Fibroblast of gingiva (primary cell): ENCODE results near the gene UGT1A8.

Experiments used
- DNase-seq: peaks from one replicate; pipeline ENCODE4 v3.0.0-alpha.2; 2011; ENCODE audit warnings: low read depth

The UGT1A8 gene

GRCh38 chr2:233764761-233765160, 147.3 kb downstream of the UGT1A8 start:
- DNase-seq: no peak

DNA sequence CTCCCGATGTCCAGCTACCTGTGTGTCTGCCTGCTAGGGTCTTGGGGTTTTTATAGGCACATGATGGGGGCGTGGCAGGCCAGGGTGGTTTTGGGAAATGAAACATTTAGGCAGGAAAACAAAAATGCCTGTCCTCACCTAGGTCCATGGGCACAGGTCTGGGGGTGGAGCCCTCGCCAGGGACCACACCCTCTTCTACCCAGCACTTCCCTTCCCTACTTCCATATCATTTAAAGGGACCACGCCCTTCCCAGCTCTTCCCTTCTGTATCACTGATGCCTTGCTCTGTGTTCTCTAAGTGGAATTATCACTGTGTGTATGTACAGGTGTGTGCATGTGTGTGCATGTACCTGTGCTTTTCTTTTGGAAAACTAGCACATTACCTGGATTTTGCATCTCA, 149.0 kb downstream of the UGT1A8 start:
- DNase-seq: no peak

DNA sequence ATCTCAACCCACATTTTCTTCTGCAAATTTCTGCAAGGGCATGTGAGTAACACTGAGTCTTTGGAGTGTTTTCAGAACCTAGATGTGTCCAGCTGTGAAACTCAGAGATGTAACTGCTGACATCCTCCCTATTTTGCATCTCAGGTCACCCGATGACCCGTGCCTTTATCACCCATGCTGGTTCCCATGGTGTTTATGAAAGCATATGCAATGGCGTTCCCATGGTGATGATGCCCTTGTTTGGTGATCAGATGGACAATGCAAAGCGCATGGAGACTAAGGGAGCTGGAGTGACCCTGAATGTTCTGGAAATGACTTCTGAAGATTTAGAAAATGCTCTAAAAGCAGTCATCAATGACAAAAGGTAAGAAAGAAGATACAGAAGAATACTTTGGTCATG, 150.6 kb downstream of the UGT1A8 start:
- no peak for DNase-seq

DNA sequence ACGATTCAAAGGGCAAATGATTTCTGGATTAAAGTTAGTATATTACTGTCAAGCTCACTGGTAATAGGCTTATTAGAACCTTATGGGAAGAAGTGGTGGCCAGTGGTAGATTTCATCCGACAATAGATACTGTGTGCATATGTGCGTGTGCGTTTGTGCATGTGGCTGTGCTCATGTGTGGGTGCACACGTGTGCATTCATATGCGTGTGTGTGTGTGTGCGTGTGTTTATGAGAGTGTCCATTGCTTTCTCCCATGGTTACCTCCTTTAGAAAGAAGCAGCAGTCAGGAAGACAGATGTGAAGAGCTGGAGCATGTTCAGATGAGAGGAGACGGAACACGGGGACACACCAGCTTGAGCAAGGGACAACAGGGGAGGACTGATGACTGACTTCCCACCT, 151.8 kb downstream of the UGT1A8 start:
- no peak for DNase-seq

DNA sequence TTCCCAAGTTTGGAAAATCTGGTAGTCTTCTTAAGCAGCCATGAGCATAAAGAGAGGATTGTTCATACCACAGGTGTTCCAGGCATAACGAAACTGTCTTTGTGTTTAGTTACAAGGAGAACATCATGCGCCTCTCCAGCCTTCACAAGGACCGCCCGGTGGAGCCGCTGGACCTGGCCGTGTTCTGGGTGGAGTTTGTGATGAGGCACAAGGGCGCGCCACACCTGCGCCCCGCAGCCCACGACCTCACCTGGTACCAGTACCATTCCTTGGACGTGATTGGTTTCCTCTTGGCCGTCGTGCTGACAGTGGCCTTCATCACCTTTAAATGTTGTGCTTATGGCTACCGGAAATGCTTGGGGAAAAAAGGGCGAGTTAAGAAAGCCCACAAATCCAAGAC, 154.7 kb downstream of the UGT1A8 start:
- DNase-seq: no peak

DNA sequence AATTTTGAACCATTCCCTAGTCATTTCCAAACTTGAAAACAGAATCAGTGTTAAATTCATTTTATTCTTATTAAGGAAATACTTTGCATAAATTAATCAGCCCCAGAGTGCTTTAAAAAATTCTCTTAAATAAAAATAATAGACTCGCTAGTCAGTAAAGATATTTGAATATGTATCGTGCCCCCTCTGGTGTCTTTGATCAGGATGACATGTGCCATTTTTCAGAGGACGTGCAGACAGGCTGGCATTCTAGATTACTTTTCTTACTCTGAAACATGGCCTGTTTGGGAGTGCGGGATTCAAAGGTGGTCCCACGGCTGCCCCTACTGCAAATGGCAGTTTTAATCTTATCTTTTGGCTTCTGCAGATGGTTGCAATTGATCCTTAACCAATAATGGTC, 155.2 kb downstream of the UGT1A8 start:
- no peak for DNase-seq

DNA sequence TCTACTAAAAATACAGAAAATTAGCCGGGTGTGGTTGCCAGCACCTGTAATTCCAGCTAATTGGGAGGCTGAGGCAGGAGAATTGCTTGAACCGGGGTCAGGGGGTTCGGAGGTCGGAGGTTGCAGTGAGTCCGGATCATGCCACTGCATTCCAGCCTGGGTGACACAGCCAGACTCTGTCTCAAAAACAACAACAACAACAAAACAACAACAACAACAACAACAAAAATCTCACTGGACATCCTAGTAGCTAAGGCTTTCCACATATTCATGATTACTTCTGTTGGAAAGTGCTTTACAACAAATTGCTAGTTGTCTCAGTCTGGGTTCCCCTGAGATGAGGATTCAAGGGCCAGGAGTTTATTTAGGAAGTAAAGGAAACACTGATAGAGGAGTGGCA, 156.4 kb downstream of the UGT1A8 start:
- DNase-seq: no peak

GRCh38 chr2:233775414-233775813, 158.0 kb downstream of the UGT1A8 start:
- no peak for DNase-seq

- DNase-seq: no peak
Measured at GRCh38 chr2:233778030-233778429, 160.6 kb downstream of the UGT1A8 start, which contains the start of gene MROH2A. Gene MROH2A, plus strand, starts transcription at chr2:233778330. Its CDS starts 1,029 bp downstream, at chr2:233779359.

DNA sequence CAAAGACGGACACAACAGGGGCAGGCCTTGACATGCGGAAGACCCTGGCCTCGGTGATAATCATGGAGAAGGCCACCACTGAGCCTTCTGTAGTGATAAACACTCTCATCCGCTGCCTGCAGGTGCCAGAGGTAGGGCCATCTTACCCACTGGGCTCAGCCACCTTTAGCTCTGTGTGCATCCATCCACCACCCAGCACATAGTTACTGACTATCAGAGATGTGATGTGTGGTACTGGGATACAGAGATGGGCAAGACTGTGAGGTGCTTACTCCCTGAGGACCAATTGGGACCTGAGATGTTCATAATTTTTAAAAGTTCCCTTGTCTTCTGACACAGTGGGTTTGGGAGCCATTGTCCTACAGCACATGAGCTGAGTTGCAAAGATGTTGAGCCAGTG, 162.3 kb downstream of the UGT1A8 start:
- no peak for DNase-seq

DNA sequence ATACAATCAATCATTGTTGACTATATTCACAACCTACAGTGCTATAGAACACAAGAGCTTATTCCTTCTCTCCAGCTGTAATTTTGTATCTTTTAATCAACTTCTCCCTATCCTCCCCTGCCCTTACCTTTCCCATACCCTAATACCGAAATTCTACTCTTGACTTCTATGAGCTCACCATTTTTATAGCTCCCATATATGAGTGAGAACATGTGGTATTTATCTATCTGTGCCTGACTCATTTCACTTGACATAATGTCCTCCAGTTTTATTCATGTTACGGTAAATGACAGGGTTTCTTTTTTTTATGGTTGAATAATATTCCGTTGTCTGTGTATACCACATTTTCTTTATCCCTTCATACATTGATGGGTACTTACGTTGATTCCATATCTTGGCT, 163.3 kb downstream of the UGT1A8 start:
- no peak for DNase-seq

DNA sequence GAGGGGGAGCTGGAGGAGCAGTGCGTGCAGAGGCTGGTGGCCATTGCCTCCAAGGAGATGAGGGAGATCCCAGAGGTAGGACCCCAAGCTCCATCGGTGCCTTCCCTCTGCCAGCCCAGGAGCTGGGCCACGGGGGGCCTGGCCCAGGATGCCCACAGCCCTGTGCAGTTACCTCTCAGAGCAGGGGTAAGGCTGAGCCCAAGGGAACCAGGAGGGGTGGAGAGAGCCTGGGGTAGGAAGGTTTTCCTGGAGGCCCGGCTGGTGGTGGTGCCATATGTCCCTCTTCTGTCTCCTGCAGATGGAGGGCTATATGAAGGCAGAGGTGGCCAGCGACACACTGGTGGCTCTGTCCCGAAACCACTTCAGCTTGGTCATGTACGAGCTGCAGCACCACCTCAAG, 172.1 kb downstream of the UGT1A8 start:
- no peak for DNase-seq

DNA sequence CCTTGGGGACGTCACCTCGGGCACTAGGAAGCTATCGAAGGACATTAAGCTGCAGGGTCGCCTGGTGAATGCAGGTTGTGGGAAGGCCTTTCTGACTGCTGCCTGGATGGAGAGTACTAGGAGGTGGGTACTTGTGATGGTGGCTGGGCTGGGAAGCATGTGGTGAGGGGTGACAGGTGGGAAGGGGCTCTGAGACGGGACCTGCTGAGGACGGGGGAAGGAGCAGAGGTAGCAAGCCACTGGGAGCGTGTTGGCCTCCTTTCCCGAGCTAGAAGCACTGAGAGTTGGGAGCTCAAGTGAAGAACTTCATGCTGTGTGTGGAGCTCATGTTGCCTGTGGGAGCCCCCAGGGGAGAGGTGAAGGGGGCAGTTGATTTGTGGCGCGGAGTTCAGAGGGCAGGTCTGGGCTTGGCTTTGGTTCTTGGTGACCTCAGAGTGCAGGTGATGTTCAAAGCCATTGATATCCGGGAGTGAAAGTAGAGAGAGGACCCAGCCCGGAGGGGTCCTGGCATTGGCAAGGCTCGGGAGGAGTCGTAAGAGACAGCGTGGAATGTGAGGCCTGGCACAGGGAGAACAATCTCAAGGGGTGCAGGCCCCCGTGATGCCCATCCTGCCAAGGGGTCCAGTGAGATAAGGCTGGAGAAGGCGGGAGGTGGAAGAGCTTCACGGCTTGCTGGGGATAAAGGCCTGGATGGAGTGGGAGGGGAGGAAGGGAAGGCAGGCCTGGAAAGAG, 173.9 kb downstream of the UGT1A8 start:
- DNase-seq: no peak

- DNase-seq: no peak
Measured at GRCh38 chr2:233791883-233792329, 174.5 kb downstream of the UGT1A8 start.

GRCh38 chr2:233792720-233793119, 175.3 kb downstream of the UGT1A8 start:
- no peak for DNase-seq

DNA sequence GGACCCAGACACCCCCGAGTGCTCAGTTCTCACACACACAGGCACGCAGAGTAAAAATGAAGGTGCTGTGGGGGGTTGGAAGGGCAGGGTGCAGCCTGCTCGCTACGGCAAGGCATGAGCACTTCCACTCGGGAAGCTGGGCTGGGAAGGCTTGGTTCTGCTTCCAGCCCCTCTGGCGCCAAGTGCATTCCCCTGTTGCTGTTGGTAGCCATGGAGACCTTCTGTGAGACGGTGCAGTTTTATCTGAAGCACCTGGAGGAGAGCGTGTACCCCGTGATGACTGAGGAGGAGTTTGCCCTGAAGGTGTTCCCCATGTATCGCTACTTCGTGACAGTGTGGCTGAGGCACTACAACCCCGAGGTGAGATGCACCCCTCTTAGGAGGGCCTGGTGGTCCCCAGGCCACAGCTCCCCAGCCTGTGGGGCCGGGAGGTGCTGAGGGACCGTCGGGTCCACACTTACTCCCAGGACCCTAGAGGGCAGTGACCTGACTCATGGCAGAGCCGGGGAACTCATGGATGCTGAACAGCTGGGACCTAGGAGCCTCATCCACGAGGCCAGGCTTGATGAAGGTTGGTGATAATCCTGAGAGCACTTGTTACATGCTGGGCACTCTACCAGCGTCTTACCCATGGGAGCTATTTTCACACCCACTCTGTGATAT, 176.2 kb downstream of the UGT1A8 start:
- no peak for DNase-seq

GRCh38 chr2:233794128-233794658, 176.8 kb downstream of the UGT1A8 start:
- no peak for DNase-seq

DNA sequence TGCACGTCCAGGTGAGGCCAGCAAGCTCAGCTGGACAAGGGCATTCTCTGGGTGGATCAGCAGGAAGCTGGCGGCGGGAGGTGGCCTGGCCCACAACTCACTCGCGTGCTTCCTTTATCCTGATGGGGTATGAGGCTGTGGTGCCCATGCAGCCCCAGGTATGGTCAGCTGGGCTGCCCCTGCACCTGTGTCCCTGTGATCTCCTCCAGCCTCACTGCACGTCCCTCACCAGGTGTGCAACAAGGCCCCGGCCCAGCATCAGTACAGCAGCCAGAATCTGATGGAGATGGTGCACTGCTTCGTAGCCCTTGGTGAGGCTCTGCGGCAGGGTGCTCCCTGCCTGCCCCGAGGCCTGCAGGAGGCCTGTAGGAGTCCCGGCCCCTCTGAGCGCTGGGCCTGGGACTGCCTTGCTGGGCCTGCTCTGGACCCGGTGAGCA, 178.3 kb downstream of the UGT1A8 start:
- DNase-seq: no peak

GRCh38 chr2:233796254-233796653, 178.8 kb downstream of the UGT1A8 start:
- DNase-seq: no peak

DNA sequence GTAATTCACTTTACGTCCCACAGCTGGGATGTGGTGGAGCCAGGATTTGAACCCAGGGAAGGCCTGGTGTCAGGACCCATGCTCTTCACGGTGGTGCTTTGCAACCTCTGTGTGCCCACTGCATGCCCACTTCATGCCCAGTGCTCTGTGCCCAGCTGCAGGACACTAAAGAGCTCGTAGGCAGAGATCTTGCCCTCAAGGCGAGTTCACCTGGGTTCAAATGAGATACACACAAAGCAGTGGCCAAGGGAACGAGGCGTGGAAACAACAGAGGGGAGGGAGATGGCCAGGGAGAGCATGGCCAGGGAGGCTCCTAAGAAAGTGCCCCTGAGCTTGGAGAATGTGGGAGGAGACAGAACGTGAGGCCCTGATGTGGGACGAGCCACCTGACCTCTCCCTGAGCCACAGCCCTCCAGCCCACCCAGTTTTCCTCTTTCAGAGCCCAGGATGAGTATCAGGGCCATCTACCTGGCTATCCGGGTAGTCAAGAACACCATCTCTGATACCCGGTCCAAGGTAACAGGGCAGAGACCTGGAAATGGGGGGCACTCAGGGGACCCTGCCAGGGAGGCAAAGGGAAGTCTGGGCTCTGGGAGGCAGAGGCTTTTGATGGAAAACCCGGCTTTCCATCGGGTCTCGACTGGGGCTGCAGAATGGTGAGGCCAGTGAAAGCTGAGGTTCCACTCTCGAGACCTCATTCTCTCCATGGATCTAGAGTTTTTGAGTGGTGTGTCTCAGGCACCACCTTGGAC, 181.1 kb downstream of the UGT1A8 start:
- DNase-seq: no peak

- DNase-seq: no peak
Measured at GRCh38 chr2:233799087-233799665, 181.7 kb downstream of the UGT1A8 start.

DNA sequence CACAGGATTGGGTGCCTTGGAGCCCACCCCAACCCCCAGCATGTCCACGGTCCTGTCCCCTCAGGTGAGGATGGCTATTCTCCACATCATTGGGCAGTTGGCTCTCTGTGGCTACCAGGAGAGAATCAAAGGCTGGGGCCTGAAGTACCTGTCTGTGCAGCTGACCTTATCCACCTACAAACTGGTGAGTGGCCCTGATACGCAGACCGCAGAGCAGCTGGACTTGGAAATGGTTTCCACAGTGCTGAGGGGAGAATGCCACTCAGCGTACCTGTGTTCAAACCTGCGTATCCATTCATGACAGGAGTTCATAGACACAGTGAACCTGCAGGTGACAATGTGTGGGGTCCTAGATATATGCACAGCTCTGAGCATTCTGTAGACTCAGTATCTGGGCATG, 182.3 kb downstream of the UGT1A8 start:
- no peak for DNase-seq
